Spleen (tissue), 11 donors: ENCODE results near the gene ACTN1. TPM values are rescaled to one million over a fixed set of nuclear protein-coding genes. Genes with fewer than 3 reads are reported as not detected.
A peak's percentile ranks its signal among the peaks of the same experiment; 100 is the strongest.

Experiments
- DNase-seq: peaks from one replicate; pipeline ENCODE4 v3.0.0-alpha.2; 2020
- H3K27ac ChIP-seq, 8 donors: fragments of 200-600 bp; sonication (generic) in 7 of 8; 1 replicate in 4 of 8; 2 replicates in 4 of 8; pipeline versions ENCODE4 v1.5.0 to v1.8.0; 2016 to 2021; ENCODE audit warnings: inconsistent platforms in 4 of 8, mild to moderate bottlenecking in 4 of 8, moderate library complexity in 1 of 8
- H3K27me3 ChIP-seq, 7 donors: fragments of 200-600 bp; sonication (generic) in 6 of 7; replicated peaks in 1 of 7; 1 replicate in 4 of 7; 2 replicates in 3 of 7; pipeline versions ENCODE4 v1.5.0 to v1.8.0; 2016 to 2021; ENCODE audit warnings: inconsistent platforms in 3 of 7, mild to moderate bottlenecking in 1 of 7
- H3K36me3 ChIP-seq, 6 donors: fragments of 200-600 bp; sonication (generic) in 5 of 6; 1 replicate in 4 of 6; 2 replicates in 2 of 6; pipeline versions ENCODE4 v1.5.0 to v1.8.0; 2016 to 2021; ENCODE audit warnings: inconsistent platforms in 2 of 6
- H3K4me1 ChIP-seq, 6 donors: fragments of 200-600 bp; sonication (generic) in 5 of 6; 1 replicate in 3 of 6; 2 replicates in 3 of 6; pipeline versions ENCODE4 v1.5.0 to v1.8.0; 2016 to 2021; ENCODE audit warnings: inconsistent platforms in 3 of 6
- H3K4me3 ChIP-seq, 8 donors: fragments of 200-600 bp; sonication (generic) in 7 of 8; 1 replicate in 4 of 8; 2 replicates in 4 of 8; pipeline versions ENCODE4 v1.5.0 to v1.8.0; 2016 to 2021; ENCODE audit warnings: inconsistent platforms in 4 of 8, mild to moderate bottlenecking in 4 of 8, moderate library complexity in 2 of 8
- H3K9me3 ChIP-seq, 8 donors: fragments of 200-600 bp; sonication (generic) in 7 of 8; 1 replicate in 4 of 8; 2 replicates in 4 of 8; pipeline versions ENCODE4 v1.5.0 to v1.8.0; 2016 to 2021; ENCODE audit warnings: inconsistent platforms in 4 of 8
- POLR2A ChIP-seq, 3 donors: fragments of 450-650 bp; IDR thresholded peaks; one replicate each; pipeline ENCODE4 v1.5.1; 2017; ENCODE audit warnings: antibody characterized with exemption in 3 of 3, mild to moderate bottlenecking in 1 of 3
- POLR2AphosphoS5 ChIP-seq, 3 donors: sonication (generic); formaldehyde crosslinking; IDR thresholded peaks; one replicate each; pipeline ENCODE4 v1.5.1; 2017; ENCODE audit warnings: antibody characterized with exemption in 3 of 3
- WGBS, 5 donors: extraction: QIAGEN DNeasy Blood & Tissue Kit in 3 of 5; methylation state at CpG; one replicate each; pipeline versions ENCODE4 v1.1.5 to v1.1.7; 2013 to 2018; 5-methylcytosine and 5-hydroxymethylcytosine counted together
- intact Hi-C: fragments of 100-400 bp; cut with DNase I; formaldehyde crosslinking; loops from one replicate; pipeline ENCODE4 v1.15.0; 2023; ENCODE audit warnings: low total_unique reads
- polyA plus RNA-seq, 3 donors: library from polyadenylated mRNA; stranded (reverse); fragments of 200-250 nt; gene quantifications; one replicate each; pipeline ENCODE4 v1.2.1, GENCODE V29; 2013
- total RNA-seq, 7 donors: library from RNA; depleted of rRNA in 3 of 7; stranded (reverse); fragments of >200 nt in 3 of 7; fragmentation: NEBNext Ultra II Directional in 4 of 7; extraction: Animal tissue kit (Norgen Biotek cat#: 25700) in 4 of 7; gene quantifications; one replicate each; pipeline versions ENCODE4 v1.1.0 to v1.2.1, GENCODE V29; 2016 to 2021
- TF ChIP-seq, protein P1 (sequence below), 11 experiments: fragments of 200-600 bp in 7 of 11; fragments of 450-650 bp in 4 of 11; sonication (generic) in 4 of 11; IDR thresholded peaks in 8 of 11; conservative IDR thresholded peaks in 3 of 11; 1 replicate in 7 of 11; 2 replicates in 4 of 11; pipeline versions ENCODE4 v1.4.0 to v1.8.0; 2016 to 2021; ENCODE audit warnings: antibody characterized with exemption in 11 of 11, inconsistent platforms in 4 of 11, mild to moderate bottlenecking in 1 of 11
- donor health status: healthy with polysubstance abuse.
- donor health status: DM: no; HTN: no; CAD: no; lungs with moderate emphysema.
- donor health status: DM: no; HTN: no; CAD: no.
- donor health status: Bipolar disorder and iron deficiency.
- donor health status: healthy.
- donor health status: DM: no; HTN: no; CAD: no.
- donor health status: DM: yes; HTN: yes; CAD: no.

ACTN1 gene
- total and polyA plus RNA-seq, 10 donors, result 15.4 to 315 (median 95.4) TPM

GRCh38 chr14:68962681-68963080 lies 16.4 kb downstream of the ACTN1 start:
- intact Hi-C loops, result no loop called here
- H3K27me3 ChIP-seq, result no peaks in the 10 kb centered on the region
- no peak overlapping the region for H3K4me3 ChIP-seq
- H3K36me3 ChIP-seq, result peaks cover 0 to 3% (median 0%) of the 10 kb centered on the region in 6 donors
- WGBS, 5 donors, result 90 to 99% (median 95%) methylated on average over 3 of the region's 3 CpGs
- TF ChIP-seq POLR2A (IDR thresholded peaks at IDR 0.05), result no peak
- TF ChIP-seq POLR2AphosphoS5 (IDR thresholded peaks at IDR 0.05), result no peak
- TF ChIP-seq, protein P1, sequence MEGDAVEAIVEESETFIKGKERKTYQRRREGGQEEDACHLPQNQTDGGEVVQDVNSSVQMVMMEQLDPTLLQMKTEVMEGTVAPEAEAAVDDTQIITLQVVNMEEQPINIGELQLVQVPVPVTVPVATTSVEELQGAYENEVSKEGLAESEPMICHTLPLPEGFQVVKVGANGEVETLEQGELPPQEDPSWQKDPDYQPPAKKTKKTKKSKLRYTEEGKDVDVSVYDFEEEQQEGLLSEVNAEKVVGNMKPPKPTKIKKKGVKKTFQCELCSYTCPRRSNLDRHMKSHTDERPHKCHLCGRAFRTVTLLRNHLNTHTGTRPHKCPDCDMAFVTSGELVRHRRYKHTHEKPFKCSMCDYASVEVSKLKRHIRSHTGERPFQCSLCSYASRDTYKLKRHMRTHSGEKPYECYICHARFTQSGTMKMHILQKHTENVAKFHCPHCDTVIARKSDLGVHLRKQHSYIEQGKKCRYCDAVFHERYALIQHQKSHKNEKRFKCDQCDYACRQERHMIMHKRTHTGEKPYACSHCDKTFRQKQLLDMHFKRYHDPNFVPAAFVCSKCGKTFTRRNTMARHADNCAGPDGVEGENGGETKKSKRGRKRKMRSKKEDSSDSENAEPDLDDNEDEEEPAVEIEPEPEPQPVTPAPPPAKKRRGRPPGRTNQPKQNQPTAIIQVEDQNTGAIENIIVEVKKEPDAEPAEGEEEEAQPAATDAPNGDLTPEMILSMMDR (IDR thresholded peaks at IDR 0.05 in 8 of 11, conservative IDR thresholded peaks at IDR 0.05 in 3 of 11), result no peak
- DNase-seq, result no peak
- H3K9me3 ChIP-seq, result no peaks in the 10 kb centered on the region
- peaks cover 11 to 97% (median 46%) of the 10 kb centered on the region in 6 donors for H3K4me1 ChIP-seq
- H3K27ac ChIP-seq, result peak overlapping the region in 2 of 8 donors; percentile 18 to 41

DNA sequence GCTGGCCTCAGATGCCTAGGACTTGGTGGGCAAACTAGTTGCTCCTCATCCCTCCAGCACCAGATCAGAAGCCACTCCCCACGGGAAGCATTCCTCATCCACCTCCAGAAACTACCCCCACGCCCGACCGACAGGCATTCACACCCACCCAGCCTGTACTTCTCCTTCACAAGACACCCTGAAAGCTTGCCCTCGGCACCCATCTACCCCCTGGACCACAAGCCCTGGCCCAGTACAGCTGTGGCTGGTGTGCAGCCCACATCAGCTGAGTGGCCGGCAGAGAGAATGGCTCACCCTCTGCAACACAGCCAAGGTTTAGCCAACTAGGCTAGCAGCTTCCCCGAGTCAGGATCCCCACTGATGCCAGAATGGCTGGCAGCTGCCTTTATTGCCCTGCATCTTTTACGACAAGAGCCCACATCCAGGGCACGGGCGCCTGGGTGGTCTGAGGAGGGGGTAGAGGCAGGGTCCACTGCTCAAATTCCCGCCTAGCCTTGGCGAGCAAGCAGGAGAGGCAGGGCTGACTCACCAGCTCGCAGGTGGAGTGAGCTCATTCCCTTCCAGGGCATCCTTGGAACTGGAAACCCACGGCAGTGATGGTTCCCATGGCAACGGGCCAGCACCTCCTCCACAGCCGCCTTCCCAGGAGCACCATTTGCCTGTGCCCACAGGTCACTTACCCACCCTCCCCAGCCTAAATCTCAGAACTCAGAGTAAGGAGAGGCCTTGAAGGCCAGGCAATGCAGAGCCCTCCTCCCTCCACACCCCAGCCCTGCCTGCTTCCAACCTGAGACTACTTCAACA lies 17.1 kb downstream of the ACTN1 start:
- H3K36me3 ChIP-seq, result peaks cover 0 to 3% (median 0%) of the 10 kb centered on the region in 6 donors
- H3K4me1 ChIP-seq, result peaks cover 16 to 97% (median 45%) of the 10 kb centered on the region in 6 donors
- no peak for TF ChIP-seq POLR2AphosphoS5 (IDR thresholded peaks at IDR 0.05)
- TF ChIP-seq, protein P1 (IDR thresholded peaks at IDR 0.05 in 8 of 11, conservative IDR thresholded peaks at IDR 0.05 in 3 of 11), result no peak
- no peak for TF ChIP-seq POLR2A (IDR thresholded peaks at IDR 0.05)
- intact Hi-C loops, result no loop called here
- H3K9me3 ChIP-seq, result no peaks in the 10 kb centered on the region
- H3K27me3 ChIP-seq, result no peaks in the 10 kb centered on the region
- H3K4me3 ChIP-seq, result no peak overlapping the region
- DNase-seq, result peak; percentile 61
- peak overlapping the region in 3 of 8 donors; percentile 2 to 41 (median 33) for H3K27ac ChIP-seq
- 73 to 89% (median 84%) methylated on average over 14 to 16 of the region's 16 CpGs for WGBS, 5 donors

- Histone ChIP-seq H3K36me3 (peaks cover 0 to 6% (median 0%) of the 10 kb centered on the region in 6 donors), H3K27me3 (no peaks in the 10 kb centered on the region), H3K9me3 (no peaks in the 10 kb centered on the region), H3K4me1 (peaks cover 16 to 97% (median 42%) of the 10 kb centered on the region in 6 donors), H3K27ac (peak overlapping the region in 2 of 8 donors; percentile 33 to 41), H3K4me3 (no peak overlapping the region)
- WGBS, 5 donors, result 78 to 87% (median 85%) methylated on average over 7 of the region's 7 CpGs
- no peak for DNase-seq
- TF ChIP-seq, protein P1 (IDR thresholded peaks at IDR 0.05 in 8 of 11, conservative IDR thresholded peaks at IDR 0.05 in 3 of 11), result no peak
- TF ChIP-seq POLR2A (IDR thresholded peaks at IDR 0.05), result no peak
- no peak for TF ChIP-seq POLR2AphosphoS5 (IDR thresholded peaks at IDR 0.05)
- intact Hi-C loops, result no loop called here
These were observed 17.7 kb downstream of the ACTN1 start for GRCh38 chr14:68961361-68961760.

- no peaks in the 10 kb centered on the region for H3K9me3 ChIP-seq
- WGBS, 5 donors, result 68 to 76% (median 73%) methylated on average over 3 of the region's 3 CpGs
- TF ChIP-seq, protein P1 (IDR thresholded peaks at IDR 0.05 in 8 of 11, conservative IDR thresholded peaks at IDR 0.05 in 3 of 11), result no peak
- no peak for TF ChIP-seq POLR2AphosphoS5 (IDR thresholded peaks at IDR 0.05)
- TF ChIP-seq POLR2A (IDR thresholded peaks at IDR 0.05), result no peak
- peak overlapping the region in 3 of 8 donors; percentile 35 to 69 (median 65) for H3K27ac ChIP-seq
- peaks cover 19 to 98% (median 47%) of the 10 kb centered on the region in 6 donors for H3K4me1 ChIP-seq
- peaks cover 0 to 6% (median 0%) of the 10 kb centered on the region in 6 donors for H3K36me3 ChIP-seq
- H3K4me3 ChIP-seq, result no peak overlapping the region
- intact Hi-C loops, result no loop called here
- H3K27me3 ChIP-seq, result no peaks in the 10 kb centered on the region
- no peak for DNase-seq
These were observed 19.0 kb downstream of the ACTN1 start for GRCh38 chr14:68960123-68960522.
